SKM-1 (cell line): ENCODE measurements around the gene CSTA.

Source experiments
- DNase-seq: peaks from one replicate; lab custom pipeline; 2025; ENCODE audit not compliant: unreplicated experiment; lab: John Stamatoyannopoulos, UW

The CSTA gene

GRCh38 chr3:122377975-122378374 is 52.9 kb downstream of the CSTA start:
- DNase-seq: no peak

GRCh38 chr3:122382888-122383666 is 58.0 kb downstream of the CSTA start, which contains the start of gene MIX23:
Gene MIX23 (minus strand): TSS chr3:122383231. CDS start chr3:122383224, 7 bp downstream.
- DNase-seq: peak; percentile 76

DNA sequence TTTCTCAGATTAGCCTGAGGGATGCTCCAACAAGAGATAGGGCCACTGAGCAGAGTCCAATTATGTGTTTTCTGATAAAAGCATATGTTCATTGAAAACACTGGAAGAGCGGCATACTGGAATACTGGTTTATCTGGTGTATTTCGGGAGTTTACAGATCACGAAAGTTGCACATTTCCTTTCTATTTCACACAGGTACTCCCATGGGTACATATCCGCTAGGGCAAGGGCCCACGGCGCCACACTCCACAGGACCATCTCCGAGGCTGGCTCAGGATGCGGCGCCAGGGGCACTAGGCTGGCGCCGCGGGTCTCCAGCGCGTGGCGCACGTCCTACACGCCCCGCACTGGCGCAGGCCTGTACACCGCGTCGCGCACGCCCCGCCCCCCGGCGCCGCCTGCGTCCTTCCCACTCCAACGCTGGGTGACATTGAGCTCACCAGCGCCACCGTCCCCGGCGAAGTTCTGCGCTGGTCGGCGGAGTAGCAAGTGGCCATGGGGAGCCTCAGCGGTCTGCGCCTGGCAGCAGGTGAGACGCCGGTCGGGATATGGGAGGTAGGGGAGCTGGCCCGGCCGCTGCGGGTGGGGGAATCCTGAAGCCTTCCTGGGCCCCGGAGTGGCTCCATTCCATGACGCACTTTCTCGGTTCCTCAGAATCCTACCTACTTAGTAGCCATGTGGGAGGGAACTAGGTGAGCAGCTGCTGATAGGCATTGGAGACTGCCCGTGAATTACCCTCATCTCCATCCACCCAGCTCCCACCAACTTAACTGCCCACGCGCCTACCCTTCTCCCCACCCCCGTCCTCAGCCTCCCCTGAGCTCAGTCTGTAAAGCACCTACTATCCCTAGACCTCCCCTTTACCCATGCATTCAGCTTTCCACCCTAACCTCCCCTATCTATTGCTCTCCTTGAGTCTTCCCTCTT is 59.0 kb downstream of the CSTA start, which contains the start of gene FAM162A:
FAM162A (plus strand) TSS at position 412 of the 927 bp plus-strand sequence; CDS start at position 496, 84 bp downstream.
- peak; percentile 80 for DNase-seq

DNA sequence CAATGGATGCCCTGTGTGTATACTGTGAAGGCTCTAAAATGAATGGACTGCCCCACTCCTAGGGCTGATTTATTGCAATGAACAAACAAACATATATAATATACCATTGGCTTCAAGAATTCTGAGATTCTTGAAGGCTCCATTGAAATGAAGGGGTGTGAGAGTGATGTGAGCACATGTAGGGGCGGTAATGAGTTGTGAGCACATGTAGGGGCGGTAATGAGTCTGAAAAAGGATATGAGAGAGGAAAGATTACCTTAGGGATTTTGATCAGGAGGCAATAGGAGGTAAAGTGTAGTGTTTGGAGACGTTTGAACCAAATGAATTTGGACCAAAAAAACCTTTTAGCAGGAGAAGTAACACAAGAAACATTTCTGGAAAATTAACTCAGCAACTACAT is 62.7 kb downstream of the CSTA start:
- DNase-seq: no peak

DNA sequence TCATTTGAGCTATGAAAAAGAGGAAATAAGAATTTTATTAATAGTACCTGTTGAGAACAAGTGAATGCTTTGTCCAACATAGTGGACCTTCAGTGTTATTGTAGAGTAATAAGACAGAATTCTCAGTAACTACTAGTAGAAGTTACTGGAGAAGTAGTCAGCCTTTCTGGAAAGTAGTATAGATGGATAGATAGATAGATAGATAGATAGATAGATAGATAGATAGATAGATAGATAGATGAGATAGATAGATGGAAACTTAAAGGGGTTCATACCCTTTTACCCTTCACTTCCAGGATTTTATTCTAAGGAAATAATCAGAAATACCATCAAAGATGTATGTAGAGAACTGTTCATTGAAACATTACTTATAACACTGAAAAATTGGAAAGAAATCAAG is 64.1 kb downstream of the CSTA start:
- DNase-seq: no peak

GRCh38 chr3:122389892-122390291 is 64.8 kb downstream of the CSTA start:
- DNase-seq: no peak

DNA sequence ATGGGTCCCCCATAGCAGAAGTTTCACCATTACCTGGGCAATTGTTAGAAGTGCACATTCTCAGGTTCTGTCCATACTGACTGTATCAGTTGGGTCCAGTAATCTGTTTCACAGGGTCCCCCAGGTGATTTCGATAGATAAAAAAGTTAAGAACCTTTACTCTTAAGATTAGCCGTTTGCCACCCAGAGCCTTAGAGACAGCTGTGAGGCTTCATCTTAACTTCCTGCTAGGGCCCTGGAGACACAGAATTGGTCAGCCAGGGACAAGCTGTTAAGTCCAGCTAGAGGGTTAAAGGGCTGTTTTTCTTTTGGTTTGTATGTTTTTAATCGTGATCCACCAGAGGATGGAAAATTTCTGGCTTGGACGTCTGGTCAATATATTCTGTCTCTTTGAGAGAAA is 65.6 kb downstream of the CSTA start:
- DNase-seq: no peak
